GM18502 (cell line): ENCODE data around the gene GNG3.

Experiments used
- ATAC-seq: cut with Tn5 transposase; IDR thresholded peaks from one replicate; pipeline ENCODE4 v1.9.1; 2021; ENCODE audit warnings: mild to moderate bottlenecking; ENCODE audit not compliant: unreplicated experiment, poor library complexity

Gene GNG3

DNA sequence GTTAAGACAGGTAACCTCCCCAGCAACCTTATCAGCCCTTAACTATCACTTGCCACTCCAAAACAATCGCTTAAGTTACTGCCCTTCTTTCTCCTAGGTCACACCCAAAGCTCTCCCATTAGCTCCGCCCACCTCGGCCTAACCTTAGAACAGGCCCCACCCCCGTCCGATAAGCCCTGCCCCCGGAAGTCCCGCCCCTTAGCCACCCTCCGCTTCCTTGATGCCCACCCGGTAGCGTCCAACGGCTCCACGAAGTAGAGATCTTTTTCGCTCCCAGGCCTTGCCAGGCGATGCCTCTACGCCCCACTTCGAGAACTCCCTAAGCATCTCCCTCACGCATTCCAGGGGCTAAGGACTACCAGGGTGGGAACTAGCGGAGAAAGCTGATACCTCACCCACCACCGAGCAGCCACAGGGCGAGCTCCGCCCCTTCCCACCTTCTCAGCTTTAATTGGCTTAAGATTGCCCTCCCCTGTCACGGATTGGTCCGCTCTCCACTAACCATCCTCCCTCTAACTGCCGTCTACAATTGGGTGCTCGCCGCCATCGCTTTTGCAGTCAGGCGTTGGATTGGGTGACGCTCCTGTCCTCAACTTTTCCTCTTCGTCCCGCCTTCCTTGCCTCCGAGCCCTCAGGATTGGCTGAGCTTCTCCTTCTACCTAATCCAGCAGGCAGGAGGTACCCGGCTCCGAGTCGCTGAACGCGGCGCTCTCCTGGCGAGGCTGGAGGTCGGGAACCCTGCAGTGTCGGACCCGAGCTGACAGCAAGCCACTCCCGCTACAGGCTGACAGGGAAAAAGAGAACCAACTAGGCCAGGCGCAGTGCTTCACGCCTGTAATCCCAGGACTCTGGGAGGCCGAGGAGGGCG lies 46.5 kb downstream of the GNG3 start, which contains the start of gene ZBTB3:
Gene ZBTB3 (minus strand): TSS at position 425 of the 868 bp plus-strand sequence. CDS start 496 bp downstream, outside the sequence.
- peak; percentile 97 for ATAC-seq

DNA sequence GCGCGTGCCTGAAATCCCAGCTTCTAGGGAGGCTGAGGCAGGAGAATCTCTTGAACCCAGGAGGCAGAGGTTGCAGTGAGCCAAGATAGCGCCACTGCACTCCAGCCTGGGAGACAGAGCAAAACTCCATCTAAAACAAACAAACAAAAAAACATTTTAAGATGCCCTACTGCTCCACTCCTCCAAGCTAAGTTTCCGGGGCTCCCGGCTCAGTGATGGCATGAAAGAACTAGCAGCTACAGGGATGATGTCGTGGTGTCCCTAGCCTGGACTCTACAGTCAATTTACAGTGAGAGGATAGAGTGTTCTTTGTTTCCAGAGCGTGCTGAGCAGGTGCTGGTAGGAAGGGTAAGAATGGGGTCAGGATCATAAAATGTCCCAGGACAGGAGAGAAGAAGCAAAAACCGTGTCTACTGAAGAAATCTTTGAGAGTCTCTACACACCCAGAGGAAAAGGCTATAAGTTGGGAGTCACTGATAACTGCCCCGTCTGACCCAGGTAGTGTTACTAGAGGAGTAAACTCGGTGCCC lies 47.7 kb downstream of the GNG3 start:
- ATAC-seq, result no peak

DNA sequence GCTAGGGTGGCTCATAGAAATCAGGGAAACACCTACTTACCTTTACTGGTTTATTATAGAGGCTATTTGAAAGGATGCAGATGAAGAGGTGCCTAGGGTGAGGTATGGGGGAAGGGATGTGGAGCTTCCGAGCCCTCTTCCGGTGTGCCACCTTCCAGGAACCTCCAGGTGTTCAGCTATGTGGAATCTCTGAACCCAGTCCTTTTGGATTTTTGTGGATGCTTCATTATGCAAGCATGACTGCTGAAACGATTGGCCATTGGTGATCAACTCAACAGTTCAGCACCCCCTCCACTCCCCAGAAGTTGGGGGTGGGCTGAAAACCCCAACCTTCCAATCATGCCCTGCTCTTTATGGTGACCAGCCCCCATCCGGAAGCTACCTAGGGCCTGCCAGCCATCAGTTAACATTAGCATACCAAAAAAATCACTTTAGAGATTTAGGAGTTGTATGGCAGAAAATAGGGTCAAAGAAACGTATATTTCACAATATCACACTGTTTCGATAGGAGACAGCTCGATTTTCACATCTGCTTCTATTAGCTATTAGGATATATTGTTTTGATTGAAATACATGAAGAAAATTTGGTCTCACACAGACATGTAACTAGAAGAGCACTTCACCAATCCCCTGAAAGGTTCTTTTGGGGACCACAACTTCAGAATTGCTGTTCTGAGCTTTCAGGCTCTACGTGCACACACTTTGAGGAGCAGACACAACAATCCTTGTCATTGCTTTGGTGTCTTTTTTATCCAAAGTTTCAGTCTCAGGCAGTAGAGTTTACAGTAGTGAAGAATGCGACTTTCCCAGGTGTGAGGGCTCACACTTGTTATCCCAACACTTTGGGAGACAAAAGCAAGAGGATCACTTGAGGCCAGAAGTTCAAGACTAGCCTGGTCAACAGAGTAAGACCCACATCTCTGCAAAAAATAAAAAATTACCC lies 50.6 kb downstream of the GNG3 start:
- ATAC-seq, result no peak
